BLaER1 treated with 17β-estradiol and CSF1 and Interleukin-3, amounts not matched to agents 10 nM and 100 nM (cell line): ENCODE data around the gene MMGT1.
"Not testable (repeated sequence)": the region's sequence is repeated elsewhere in the genome, so short reads cannot be mapped to it uniquely, and the experiment has no call there.

Source experiments
- H3K27ac ChIP-seq, 11 experiments: shearing (Covaris generic); formaldehyde crosslinking; 2 replicates each; pipeline ENCODE4 v1.8.1; 2022
- H3K27me3 ChIP-seq, 11 experiments: shearing (Covaris generic); formaldehyde crosslinking; 2 replicates each; pipeline ENCODE4 v1.8.1; 2022
- H3K36me3 ChIP-seq, 11 experiments: shearing (Covaris generic); formaldehyde crosslinking; 2 replicates each; pipeline ENCODE4 v1.8.1; 2022
- H3K4me1 ChIP-seq, 10 experiments: shearing (Covaris generic); formaldehyde crosslinking; 2 replicates each; pipeline ENCODE4 v1.8.1; 2022
- H3K4me2 ChIP-seq, 11 experiments: shearing (Covaris generic); formaldehyde crosslinking; 2 replicates each; pipeline ENCODE4 v1.8.1; 2022
- H3K4me3 ChIP-seq, 10 experiments: shearing (Covaris generic); formaldehyde crosslinking; 2 replicates each; pipeline ENCODE4 v1.8.1; 2022
- H3K9ac ChIP-seq, 11 experiments: shearing (Covaris generic); formaldehyde crosslinking; 2 replicates each; pipeline ENCODE4 v1.8.1; 2022
- H3K9me3 ChIP-seq, 11 experiments: shearing (Covaris generic); formaldehyde crosslinking; replicated peaks in 1 of 11; 2 replicates each; pipeline ENCODE4 v1.8.1; 2022
- H4K20me1 ChIP-seq, 11 experiments: shearing (Covaris generic); formaldehyde crosslinking; 2 replicates each; pipeline ENCODE4 v1.8.1; 2022
- Cebpa-rat ChIP-seq, 11 experiments: shearing (Covaris generic); IDR thresholded peaks; 2 replicates each; pipeline ENCODE4 v1.8.1; 2022

Gene MMGT1

GRCh38 chrX:135974279-135974856, 580 bp upstream of the MMGT1 start:
- peaks cover 0 to 4% (median 0%) of the 10 kb centered on the region in 11 experiments; a peak in 2 of 22 replicates for H3K36me3 ChIP-seq
- peaks cover 64 to 90% (median 82%) of the 10 kb centered on the region in 11 experiments for H3K27me3 ChIP-seq
- peaks cover 0 to 34% (median 16%) of the 10 kb centered on the region in 11 experiments; a peak in 15 of 22 replicates for H4K20me1 ChIP-seq
- peak overlapping the region; percentile 50 to 82 (median 74) for H3K4me2 ChIP-seq
- H3K4me3 ChIP-seq = peak overlapping the region; percentile 39 to 65 (median 54); a peak in 18 of 20 replicates
- H3K9me3 ChIP-seq = peaks cover 0 to 7% (median 0%) of the 10 kb centered on the region in 11 experiments; a peak in 3 of 22 replicates
- no peak for TF ChIP-seq Cebpa-rat (IDR thresholded peaks at IDR 0.05)
- peaks cover 12 to 26% (median 21%) of the 10 kb centered on the region in 10 experiments; a peak in 19 of 20 replicates for H3K4me1 ChIP-seq
- peak overlapping the region in 7 of 11 experiments; percentile 33 to 67 (median 59); a peak in 10 of 22 replicates for H3K27ac ChIP-seq
- H3K9ac ChIP-seq = peak overlapping the region; percentile 50 to 70 (median 59); a peak in 20 of 22 replicates

GRCh38 chrX:135973025-135973547, 702 bp downstream of the MMGT1 start:
- Histone ChIP-seq H4K20me1 (peaks cover 0 to 34% (median 16%) of the 10 kb centered on the region in 11 experiments; a peak in 15 of 22 replicates), H3K9me3 (peaks cover 0 to 6% (median 0%) of the 10 kb centered on the region in 11 experiments; a peak in 2 of 22 replicates), H3K4me2 (peak overlapping the region; percentile 72 to 90 (median 78)), H3K27me3 (peaks cover 57 to 89% (median 79%) of the 10 kb centered on the region in 11 experiments), H3K36me3 (peaks cover 0 to 4% (median 0%) of the 10 kb centered on the region in 11 experiments; a peak in 3 of 22 replicates), H3K4me3 (peak overlapping the region; percentile 70 to 83 (median 80)), H3K9ac (peak overlapping the region; percentile 79 to 89 (median 85)), H3K4me1 (peaks cover 12 to 26% (median 21%) of the 10 kb centered on the region in 10 experiments; a peak in 19 of 20 replicates), H3K27ac (peak overlapping the region; percentile 78 to 90 (median 84))
- TF ChIP-seq Cebpa-rat (IDR thresholded peaks at IDR 0.05) = no peak

GRCh38 chrX:135951291-135951690, 22.5 kb downstream of the MMGT1 start:
- Histone ChIP-seq H3K4me2 (no peak overlapping the region), H3K4me1 (no peaks in the 10 kb centered on the region), H3K27ac (no peak overlapping the region), H3K4me3 (no peak overlapping the region), H3K9ac (no peak overlapping the region), H3K9me3 (no peaks in the 10 kb centered on the region), H4K20me1 (no peaks in the 10 kb centered on the region; a peak in 3 of 22 replicates), H3K36me3 (no peaks in the 10 kb centered on the region), H3K27me3 (peaks cover 45 to 89% (median 78%) of the 10 kb centered on the region in 11 experiments)
- no peak for TF ChIP-seq Cebpa-rat (IDR thresholded peaks at IDR 0.05)

GRCh38 chrX:135944486-135944885, 29.3 kb downstream of the MMGT1 start:
- peaks cover 39 to 75% (median 71%) of the 10 kb centered on the region in 11 experiments for H3K27me3 ChIP-seq
- no peak for TF ChIP-seq Cebpa-rat (IDR thresholded peaks at IDR 0.05)
- no peaks in the 10 kb centered on the region for H3K36me3 ChIP-seq
- H3K4me1 ChIP-seq = no peaks in the 10 kb centered on the region
- no peak overlapping the region for H3K4me2 ChIP-seq
- H3K9ac ChIP-seq = no peak overlapping the region
- H4K20me1 ChIP-seq = no peaks in the 10 kb centered on the region
- no peak overlapping the region for H3K4me3 ChIP-seq
- peaks cover 7 to 21% (median 14%) of the 10 kb centered on the region in 11 experiments; a peak in 18 of 22 replicates for H3K9me3 ChIP-seq
- H3K27ac ChIP-seq = no peak overlapping the region

- TF ChIP-seq Cebpa-rat (IDR thresholded peaks at IDR 0.05) = no peak
- peaks cover 74 to 89% (median 86%) of the 10 kb centered on the region in 11 experiments for H3K27me3 ChIP-seq
- H3K36me3 ChIP-seq = no peaks in the 10 kb centered on the region
- no peaks in the 10 kb centered on the region for H3K4me1 ChIP-seq
- H4K20me1 ChIP-seq = peaks cover 0 to 4% (median 0%) of the 10 kb centered on the region in 11 experiments; a peak in 6 of 22 replicates
- no peak overlapping the region for H3K9ac ChIP-seq
- peaks cover 0 to 11% (median 3%) of the 10 kb centered on the region in 11 experiments; a peak in 2 of 22 replicates for H3K9me3 ChIP-seq
- H3K27ac ChIP-seq = no peak overlapping the region
- H3K4me2 ChIP-seq = no peak overlapping the region
- H3K4me3 ChIP-seq = no peak overlapping the region
These were observed 41.9 kb downstream of the MMGT1 start for GRCh38 chrX:135931644-135932487.

- Histone ChIP-seq H3K9ac (no peak overlapping the region), H3K4me1 (no peaks in the 10 kb centered on the region), H4K20me1 (peaks cover 0 to 6% (median 0%) of the 10 kb centered on the region in 11 experiments; a peak in 6 of 22 replicates), H3K9me3 (no peaks in the 10 kb centered on the region), H3K27ac (no peak overlapping the region), H3K4me3 (no peak overlapping the region), H3K36me3 (no peaks in the 10 kb centered on the region), H3K4me2 (no peak overlapping the region), H3K27me3 (peaks cover 75 to 100% (median 97%) of the 10 kb centered on the region in 11 experiments)
- TF ChIP-seq Cebpa-rat (IDR thresholded peaks at IDR 0.05) = peak in 2 of 11 experiments; percentile 5 to 64; a peak in 3 of 22 replicates
These were observed 45.9 kb downstream of the MMGT1 start for GRCh38 chrX:135927897-135928296.

- no peaks in the 10 kb centered on the region for H3K9me3 ChIP-seq
- H3K4me2 ChIP-seq = no peak overlapping the region
- peaks cover 0 to 6% (median 0%) of the 10 kb centered on the region in 11 experiments; a peak in 3 of 22 replicates for H4K20me1 ChIP-seq
- H3K36me3 ChIP-seq = no peaks in the 10 kb centered on the region
- no peak overlapping the region for H3K4me3 ChIP-seq
- H3K27ac ChIP-seq = no peak overlapping the region
- TF ChIP-seq Cebpa-rat (IDR thresholded peaks at IDR 0.05) = no peak
- H3K9ac ChIP-seq = no peak overlapping the region
- H3K27me3 ChIP-seq = peaks cover 76 to 97% (median 93%) of the 10 kb centered on the region in 11 experiments
- no peaks in the 10 kb centered on the region for H3K4me1 ChIP-seq
These were observed 50.4 kb downstream of the MMGT1 start for GRCh38 chrX:135923353-135923752.

- not testable (repeated sequence) for H3K27ac ChIP-seq, H3K9me3 ChIP-seq, H3K4me1 ChIP-seq, H3K36me3 ChIP-seq, H3K4me3 ChIP-seq, H4K20me1 ChIP-seq, H3K9ac ChIP-seq, H3K4me2 ChIP-seq
- peaks cover 85 to 97% (median 94%) of the 10 kb centered on the region in 11 experiments for H3K27me3 ChIP-seq
These were observed 53.3 kb downstream of the MMGT1 start for GRCh38 chrX:135920516-135920915.

GRCh38 chrX:135914404-135914803, 59.4 kb downstream of the MMGT1 start:
- H3K9me3 ChIP-seq = peaks cover 0 to 4% (median 0%) of the 10 kb centered on the region in 11 experiments; a peak in 1 of 22 replicates

More at GRCh38 chrX:135914404-135914803, 59.4 kb downstream of the MMGT1 start:
- no peak overlapping the region for H3K4me3 ChIP-seq
- H4K20me1 ChIP-seq = no peaks in the 10 kb centered on the region
- H3K4me2 ChIP-seq = no peak overlapping the region
- no peaks in the 10 kb centered on the region for H3K4me1 ChIP-seq
- H3K9ac ChIP-seq = no peak overlapping the region
- peaks cover 91 to 97% (median 95%) of the 10 kb centered on the region in 11 experiments for H3K27me3 ChIP-seq
- no peaks in the 10 kb centered on the region for H3K36me3 ChIP-seq
- H3K27ac ChIP-seq = no peak overlapping the region
- no peak for TF ChIP-seq Cebpa-rat (IDR thresholded peaks at IDR 0.05)
